Esophagus muscularis mucosa (tissue), 4 donors: ENCODE measurements around the gene TFCP2. TPM values are rescaled to one million over a fixed set of nuclear protein-coding genes. Genes with fewer than 3 reads are reported as not detected.

Experiments
- DNase-seq: peaks from one replicate; pipeline ENCODE4 v3.0.0-alpha.2; 2017; ENCODE audit errors: extremely low spot score
- H3K27ac ChIP-seq, 4 donors: fragments of 200-600 bp; sonication (generic); replicated peaks in 1 of 4; 1 replicate in 3 of 4; 2 replicates in 1 of 4; pipeline ENCODE4 v1.5.1; 2016 to 2019; ENCODE audit warnings: mild to moderate bottlenecking in 1 of 4
- H3K27me3 ChIP-seq, 4 donors: fragments of 200-600 bp; sonication (generic); one replicate each; pipeline versions ENCODE4 v1.5.1 to v1.6.0; 2016 to 2019
- H3K36me3 ChIP-seq, 4 donors: fragments of 200-600 bp; sonication (generic); one replicate each; pipeline ENCODE4 v1.5.1; 2016 to 2019
- H3K4me1 ChIP-seq, 4 donors: fragments of 200-600 bp; sonication (generic); one replicate each; pipeline ENCODE4 v1.5.1; 2016 to 2019
- H3K4me3 ChIP-seq, 4 donors: fragments of 200-600 bp; sonication (generic); 1 replicate in 2 of 4; 2 replicates in 2 of 4; pipeline ENCODE4 v1.5.1; 2016 to 2019; ENCODE audit warnings: mild to moderate bottlenecking in 4 of 4, moderate library complexity in 1 of 4
- H3K9me3 ChIP-seq, 4 donors: fragments of 200-600 bp; sonication (generic); 1 replicate in 3 of 4; 2 replicates in 1 of 4; pipeline ENCODE4 v1.5.1; 2016 to 2019
- EP300 ChIP-seq: sonication (generic); formaldehyde crosslinking; IDR thresholded peaks from one replicate; pipeline ENCODE4 v1.6.1; 2017; ENCODE audit warnings: antibody characterized with exemption
- POLR2A ChIP-seq: fragments of 450-650 bp; IDR thresholded peaks from one replicate; pipeline ENCODE4 v1.6.1; 2017; ENCODE audit warnings: antibody characterized with exemption, moderate library complexity, mild to moderate bottlenecking, low read depth
- POLR2AphosphoS5 ChIP-seq, 2 donors: sonication (generic); formaldehyde crosslinking; IDR thresholded peaks; one replicate each; pipeline ENCODE4 v1.6.1; 2017; ENCODE audit warnings: antibody characterized with exemption in 2 of 2
- WGBS: methylation state at CpG from one replicate; pipeline ENCODE4 v1.1.5; 2018; 5-methylcytosine and 5-hydroxymethylcytosine counted together
- intact Hi-C: fragments of 100-400 bp; cut with DNase I; formaldehyde crosslinking; loops from one replicate; pipeline ENCODE4 v1.15.1; 2023
- total RNA-seq, 4 donors: library from RNA; depleted of rRNA; stranded (reverse); fragments of >200 nt; gene quantifications; one replicate each; pipeline versions ENCODE4 v1.1.0 to v1.2.1, GENCODE V29; 2016
- TF ChIP-seq, protein P1 (sequence below), 3 experiments: fragments of 200-600 bp in 2 of 3; fragments of 450-650 bp in 1 of 3; sonication (generic) in 2 of 3; IDR thresholded peaks; one replicate each; pipeline ENCODE4 v1.5.1; 2017 to 2019; ENCODE audit warnings: antibody characterized with exemption in 3 of 3, mild to moderate bottlenecking in 2 of 3, moderate library complexity in 1 of 3

TFCP2 gene
- total RNA-seq, 4 donors from 2014 or later, result 11.3 to 16.2 (median 15.2) TPM

GRCh38 chr12:51150777-51151176 lies 22.2 kb downstream of the TFCP2 start:
- Histone ChIP-seq H3K36me3 (peaks cover 0 to under 1% (median 0%) of the 10 kb centered on the region in 4 donors), H3K4me1 (peaks cover 0 to 6% (median 0%) of the 10 kb centered on the region in 4 donors), H3K27me3 (no peaks in the 10 kb centered on the region), H3K27ac (no peak overlapping the region), H3K9me3 (no peaks in the 10 kb centered on the region), H3K4me3 (no peak overlapping the region)
- TF ChIP-seq EP300, result no peak
- TF ChIP-seq POLR2AphosphoS5 (IDR thresholded peaks at IDR 0.05), result no peak
- no peak for TF ChIP-seq POLR2A
- TF ChIP-seq, protein P1, sequence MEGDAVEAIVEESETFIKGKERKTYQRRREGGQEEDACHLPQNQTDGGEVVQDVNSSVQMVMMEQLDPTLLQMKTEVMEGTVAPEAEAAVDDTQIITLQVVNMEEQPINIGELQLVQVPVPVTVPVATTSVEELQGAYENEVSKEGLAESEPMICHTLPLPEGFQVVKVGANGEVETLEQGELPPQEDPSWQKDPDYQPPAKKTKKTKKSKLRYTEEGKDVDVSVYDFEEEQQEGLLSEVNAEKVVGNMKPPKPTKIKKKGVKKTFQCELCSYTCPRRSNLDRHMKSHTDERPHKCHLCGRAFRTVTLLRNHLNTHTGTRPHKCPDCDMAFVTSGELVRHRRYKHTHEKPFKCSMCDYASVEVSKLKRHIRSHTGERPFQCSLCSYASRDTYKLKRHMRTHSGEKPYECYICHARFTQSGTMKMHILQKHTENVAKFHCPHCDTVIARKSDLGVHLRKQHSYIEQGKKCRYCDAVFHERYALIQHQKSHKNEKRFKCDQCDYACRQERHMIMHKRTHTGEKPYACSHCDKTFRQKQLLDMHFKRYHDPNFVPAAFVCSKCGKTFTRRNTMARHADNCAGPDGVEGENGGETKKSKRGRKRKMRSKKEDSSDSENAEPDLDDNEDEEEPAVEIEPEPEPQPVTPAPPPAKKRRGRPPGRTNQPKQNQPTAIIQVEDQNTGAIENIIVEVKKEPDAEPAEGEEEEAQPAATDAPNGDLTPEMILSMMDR (IDR thresholded peaks at IDR 0.05), result no peak
- DNase-seq, result no peak
- 67% methylated on average over 3 of the region's 3 CpGs for WGBS
- intact Hi-C loops, result no loop called here

- H3K27me3 ChIP-seq, result no peaks in the 10 kb centered on the region
Measured at GRCh38 chr12:51147309-51147708, 25.6 kb downstream of the TFCP2 start.

DNA sequence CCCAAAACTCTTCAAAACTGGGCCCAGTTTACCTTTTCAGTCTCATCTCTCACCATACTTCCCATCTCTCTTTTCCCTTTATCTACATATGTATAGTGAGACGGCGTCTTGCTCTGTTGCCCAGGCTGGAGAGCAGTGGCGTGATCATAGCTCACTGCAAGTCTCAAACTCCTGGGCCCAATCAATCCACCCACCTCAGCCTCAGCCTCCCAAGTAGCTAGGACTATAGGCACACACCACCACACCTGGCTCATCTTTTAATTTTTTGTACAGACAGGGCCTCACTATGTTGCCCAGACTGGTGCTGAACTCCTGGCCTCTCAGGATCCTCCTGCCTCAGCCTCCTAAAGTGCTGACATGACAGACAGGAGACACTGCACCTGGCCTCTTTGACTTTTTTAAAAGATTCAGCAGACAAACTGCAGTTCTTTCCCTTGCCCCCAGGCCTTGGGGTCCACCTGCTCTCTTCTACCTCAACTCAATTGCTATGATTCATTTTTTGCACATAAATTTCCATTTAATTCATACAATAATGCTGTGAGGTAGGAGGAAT lies 33.6 kb downstream of the TFCP2 start:
- 95% methylated on average over 3 of the region's 3 CpGs for WGBS
- Histone ChIP-seq H3K27ac (no peak overlapping the region), H3K4me3 (no peak overlapping the region), H3K9me3 (no peaks in the 10 kb centered on the region), H3K27me3 (no peaks in the 10 kb centered on the region), H3K36me3 (peaks cover 8 to 21% (median 14%) of the 10 kb centered on the region in 4 donors), H3K4me1 (no peaks in the 10 kb centered on the region)
- TF ChIP-seq POLR2AphosphoS5 (IDR thresholded peaks at IDR 0.05), result no peak
- no peak for DNase-seq
- intact Hi-C loops, result no loop called here

More at GRCh38 chr12:51147309-51147708, 25.6 kb downstream of the TFCP2 start:
- H3K9me3 ChIP-seq, result no peaks in the 10 kb centered on the region
- no peak overlapping the region for H3K4me3 ChIP-seq
- peaks cover 0 to 3% (median 0%) of the 10 kb centered on the region in 4 donors for H3K36me3 ChIP-seq
- H3K27ac ChIP-seq, result no peak overlapping the region
- 96% methylated on average over 1 of the region's 1 CpG for WGBS
- H3K4me1 ChIP-seq, result peaks cover 0 to 6% (median 0%) of the 10 kb centered on the region in 4 donors
- no peak for TF ChIP-seq POLR2A
- TF ChIP-seq, protein P1 (IDR thresholded peaks at IDR 0.05), result no peak
- TF ChIP-seq POLR2AphosphoS5 (IDR thresholded peaks at IDR 0.05), result no peak
- TF ChIP-seq EP300, result no peak
- intact Hi-C loops, result no loop called here
- DNase-seq, result no peak

GRCh38 chr12:51132693-51133092 lies 40.2 kb downstream of the TFCP2 start:
- H3K4me1 ChIP-seq, result no peaks in the 10 kb centered on the region
- WGBS, result 89% methylated on average over 5 of the region's 5 CpGs
- H3K4me3 ChIP-seq, result no peak overlapping the region
- no peak for TF ChIP-seq EP300
- no peak for TF ChIP-seq POLR2AphosphoS5 (IDR thresholded peaks at IDR 0.05)
- TF ChIP-seq POLR2A, result no peak
- TF ChIP-seq, protein P1 (IDR thresholded peaks at IDR 0.05), result no peak
- no peaks in the 10 kb centered on the region for H3K9me3 ChIP-seq
- intact Hi-C loops, result no loop called here
- no peak overlapping the region for H3K27ac ChIP-seq
- H3K36me3 ChIP-seq, result peaks cover 0 to 11% (median 6%) of the 10 kb centered on the region in 4 donors
- no peaks in the 10 kb centered on the region for H3K27me3 ChIP-seq
- DNase-seq, result no peak

DNA sequence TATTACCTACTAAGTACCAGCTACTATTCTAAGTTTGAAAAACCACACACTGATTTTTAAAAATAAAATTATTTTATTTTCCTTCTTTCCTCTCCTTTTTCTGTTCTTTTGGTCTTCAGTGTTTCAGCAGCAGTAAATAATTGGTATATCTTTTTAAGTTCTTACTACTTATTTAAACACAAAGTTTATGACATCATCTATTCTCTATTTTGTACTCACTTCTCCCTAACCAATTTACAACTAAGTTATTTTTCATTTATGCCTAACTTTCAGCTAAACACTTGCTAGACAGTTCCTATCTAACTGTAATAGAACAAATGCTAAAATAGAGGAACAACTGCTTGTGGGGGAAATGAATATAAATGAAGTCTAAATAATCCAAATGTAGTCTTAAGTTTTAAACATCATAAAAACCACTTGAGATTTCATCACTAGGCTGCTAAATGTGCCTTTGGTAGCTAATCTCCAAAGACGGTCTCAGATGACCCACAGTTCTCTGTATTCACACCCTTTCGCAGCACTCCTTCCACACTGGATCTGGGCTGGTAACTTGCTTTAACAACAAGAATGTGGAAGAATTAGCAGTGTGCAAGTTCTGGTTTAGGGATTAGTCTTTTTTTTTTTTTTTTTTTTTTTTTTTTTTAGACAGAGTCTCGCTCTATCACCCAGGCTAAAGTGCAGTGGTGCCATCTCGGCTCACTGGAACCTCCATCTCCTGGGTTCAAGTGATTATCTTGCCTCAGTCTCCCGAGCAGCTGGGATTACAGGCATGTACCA lies 41.0 kb downstream of the TFCP2 start:
- WGBS, result 91% methylated on average over 5 of the region's 5 CpGs
- intact Hi-C loops, result no loop called here
- Histone ChIP-seq H3K4me1 (peaks cover 0 to 4% (median 0%) of the 10 kb centered on the region in 4 donors), H3K4me3 (no peak overlapping the region), H3K9me3 (no peaks in the 10 kb centered on the region), H3K36me3 (peaks cover 0 to 10% (median 5%) of the 10 kb centered on the region in 4 donors), H3K27me3 (no peaks in the 10 kb centered on the region), H3K27ac (no peak overlapping the region)
- no peak for DNase-seq
- no peak for TF ChIP-seq POLR2AphosphoS5 (IDR thresholded peaks at IDR 0.05)
- TF ChIP-seq, protein P1 (IDR thresholded peaks at IDR 0.05), result no peak
- no peak for TF ChIP-seq EP300
- TF ChIP-seq POLR2A, result no peak
